Measurements from ENCODE around the gene DNAJB11. TPM values are rescaled to one million over a fixed set of nuclear protein-coding genes. Genes with fewer than 3 reads are reported as not detected.
"Not testable (repeated sequence)": the region's sequence is repeated elsewhere in the genome, so short reads cannot be mapped to it uniquely, and the experiment has no call there.

Gene DNAJB11
- total RNA-seq, 4 donors from 2014 or later: 24.3 to 47.5 (median 44.7) TPM

DNA sequence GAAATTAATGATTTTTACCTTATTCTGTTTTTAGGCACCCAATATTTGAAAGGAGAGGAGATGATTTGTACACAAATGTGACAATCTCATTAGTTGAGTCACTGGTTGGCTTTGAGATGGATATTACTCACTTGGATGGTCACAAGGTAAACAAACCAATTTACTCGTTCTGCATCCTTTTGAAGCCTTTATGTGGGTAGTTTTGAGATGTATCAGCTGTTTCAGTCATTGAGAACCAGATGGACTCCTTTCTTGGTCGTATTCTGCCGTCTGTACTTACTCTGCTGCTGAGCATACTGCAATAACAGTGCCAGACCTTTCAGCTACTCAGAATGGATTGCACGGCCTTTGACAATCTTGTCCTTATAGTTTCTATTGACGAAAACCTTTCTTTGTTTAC, 13.3 kb downstream of the DNAJB11 start:
- Histone ChIP-seq H3K36me3 (peaks cover 0 to 75% (median 6%) of the 10 kb centered on the region in 3 donors), H3K27ac (no peak overlapping the region), H3K27me3 (no peaks in the 10 kb centered on the region), H3K9me3 (no peaks in the 10 kb centered on the region), H3K4me3 (no peak overlapping the region), H3K4me1 (no peaks in the 10 kb centered on the region)
- TF ChIP-seq EP300 (IDR thresholded peaks at IDR 0.05) (no peak), CTCF (IDR thresholded peaks at IDR 0.05) (no peak)
- 71 to 76% methylated on average over 5 of the region's 5 CpGs for WGBS, 2 donors
- DNase-seq (ENCODE audit: low spot score in 2 of 2): no peak

DNA sequence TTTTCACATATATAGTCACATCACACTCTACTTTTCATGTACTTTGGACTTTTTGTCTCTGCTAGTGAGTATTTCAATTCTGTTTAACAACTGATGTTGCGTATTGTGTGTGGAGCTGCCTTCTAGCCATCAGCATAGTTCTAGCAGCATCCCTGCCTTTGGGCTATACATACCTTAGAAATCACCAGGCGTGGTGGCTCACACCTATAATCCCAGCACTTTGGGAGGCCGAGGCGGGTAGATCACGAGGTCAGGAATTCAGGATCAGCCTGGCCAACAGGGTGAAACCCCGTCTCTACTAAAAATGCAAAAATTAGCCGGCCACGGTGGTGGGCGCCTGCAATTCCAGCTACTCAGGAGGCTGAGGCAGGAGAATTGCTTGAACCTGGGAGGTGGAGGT, 15.7 kb downstream of the DNAJB11 start:
- 90 to 94% methylated on average over 9 of the region's 9 CpGs for WGBS, 2 donors

GRCh38 chr3:186587183-186587582, 16.7 kb downstream of the DNAJB11 start:
- TF ChIP-seq POLR2A (IDR thresholded peaks at IDR 0.05) (no peak), EP300 (IDR thresholded peaks at IDR 0.05) (no peak), CTCF (IDR thresholded peaks at IDR 0.05) (no peak)
- Histone ChIP-seq H3K27me3 (no peaks in the 10 kb centered on the region), H3K9me3 (no peaks in the 10 kb centered on the region), H3K4me1 (no peaks in the 10 kb centered on the region), H3K27ac (no peak overlapping the region), H3K4me3 (no peak overlapping the region), H3K36me3 (peaks cover 0 to 42% (median 6%) of the 10 kb centered on the region in 3 donors)
- DNase-seq (ENCODE audit: low spot score in 2 of 2): no peak

More for the DNA sequence above, 15.7 kb downstream of the DNAJB11 start:
- H3K9me3 ChIP-seq; DNase-seq (ENCODE audit: low spot score in 2 of 2); H3K4me1 ChIP-seq; H3K4me3 ChIP-seq; H3K27ac ChIP-seq; H3K27me3 ChIP-seq: not testable (repeated sequence)
- peaks cover 0 to 51% (median 6%) of the 10 kb centered on the region in 3 donors for H3K36me3 ChIP-seq

DNA sequence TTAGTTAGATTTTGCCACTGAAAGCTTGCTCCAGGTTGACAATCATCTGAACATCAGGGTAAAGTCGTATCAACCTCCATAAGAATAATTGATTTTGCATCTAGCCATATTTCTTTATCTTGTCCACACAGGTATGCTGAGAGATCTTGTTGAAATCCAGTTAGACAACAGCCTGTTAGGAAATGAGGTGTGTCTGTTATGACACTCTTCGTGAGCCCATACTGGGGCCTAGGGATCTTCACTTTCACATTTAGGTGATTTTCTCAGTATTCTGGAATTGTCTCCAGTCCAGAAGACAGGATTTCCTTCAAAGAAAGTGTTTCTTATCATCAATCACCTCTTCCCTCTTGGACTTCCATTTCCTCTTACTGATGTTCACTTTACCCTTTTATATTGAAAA, 18.1 kb downstream of the DNAJB11 start:
- H3K9me3 ChIP-seq: no peaks in the 10 kb centered on the region
- TF ChIP-seq POLR2A (IDR thresholded peaks at IDR 0.05) (no peak), CTCF (IDR thresholded peaks at IDR 0.05) (no peak), EP300 (IDR thresholded peaks at IDR 0.05) (no peak)

GRCh38 chr3:186589121-186589520, 18.6 kb downstream of the DNAJB11 start:
- H3K27me3 ChIP-seq: no peaks in the 10 kb centered on the region
- no peaks in the 10 kb centered on the region for H3K9me3 ChIP-seq
- H3K27ac ChIP-seq: no peak overlapping the region
- 41 to 45% methylated on average over 3 of the region's 3 CpGs for WGBS, 2 donors
- H3K4me1 ChIP-seq: no peaks in the 10 kb centered on the region
- H3K4me3 ChIP-seq: no peak overlapping the region
- H3K36me3 ChIP-seq: peaks cover 0 to 22% (median 1%) of the 10 kb centered on the region in 3 donors
- DNase-seq (ENCODE audit: low spot score in 2 of 2): no peak
- TF ChIP-seq POLR2A (IDR thresholded peaks at IDR 0.05): no peak
- TF ChIP-seq CTCF (IDR thresholded peaks at IDR 0.05): no peak
- TF ChIP-seq EP300 (IDR thresholded peaks at IDR 0.05): no peak

More for the DNA sequence above, 18.1 kb downstream of the DNAJB11 start:
- peaks cover 0 to 27% (median 6%) of the 10 kb centered on the region in 3 donors for H3K36me3 ChIP-seq
- H3K4me1 ChIP-seq: no peaks in the 10 kb centered on the region
- no peak overlapping the region for H3K4me3 ChIP-seq
- DNase-seq (ENCODE audit: low spot score in 2 of 2): no peak
- WGBS, 2 donors: 71 to 77% methylated on average over 2 of the region's 2 CpGs
- no peak overlapping the region for H3K27ac ChIP-seq
- H3K27me3 ChIP-seq: no peaks in the 10 kb centered on the region

Data from tibial nerve (tissue), 4 donors.